GOT3 (cell line): ENCODE results near the gene PIANP.

Source experiments
- DNase-seq: peaks from one replicate; lab custom pipeline; 2025; ENCODE audit warnings: mixed read lengths; lab: John Stamatoyannopoulos, UW

The PIANP gene

DNA sequence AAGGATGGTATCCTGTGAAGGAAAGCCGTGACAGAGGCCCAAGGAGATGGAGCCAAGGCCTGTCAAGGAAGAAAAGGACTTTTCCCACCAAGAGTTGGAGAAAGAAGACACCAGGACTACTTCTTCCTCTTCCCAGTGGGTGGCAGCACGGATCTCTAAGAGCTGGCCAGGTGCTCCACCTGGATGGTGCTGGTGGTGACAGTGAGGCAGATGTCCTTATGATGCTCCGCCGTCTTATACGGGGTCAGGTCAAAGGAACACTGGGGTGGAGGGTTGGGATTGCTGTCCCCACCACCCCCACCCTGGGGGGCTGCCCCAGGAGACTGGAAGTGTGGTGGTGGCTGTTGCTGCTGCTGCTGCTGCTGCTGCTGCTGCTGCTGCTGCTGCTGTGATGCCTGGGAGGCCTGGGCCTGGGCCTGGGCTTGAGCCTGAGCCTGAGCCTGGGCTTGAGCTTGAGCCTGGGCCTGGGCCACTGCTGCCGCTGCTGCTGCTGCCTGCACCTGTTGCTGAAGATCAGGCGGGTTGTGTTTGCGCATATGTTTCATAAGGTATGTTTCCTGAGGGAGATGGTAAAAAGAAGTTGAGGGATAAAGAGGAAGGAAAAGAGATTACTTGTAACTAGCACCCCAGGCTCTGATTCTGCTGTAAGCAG is 32.9 kb downstream of the PIANP start:
- DNase-seq, result no peak

- DNase-seq, result no peak
Measured at GRCh38 chr12:6666211-6666610, 34.4 kb downstream of the PIANP start.

DNA sequence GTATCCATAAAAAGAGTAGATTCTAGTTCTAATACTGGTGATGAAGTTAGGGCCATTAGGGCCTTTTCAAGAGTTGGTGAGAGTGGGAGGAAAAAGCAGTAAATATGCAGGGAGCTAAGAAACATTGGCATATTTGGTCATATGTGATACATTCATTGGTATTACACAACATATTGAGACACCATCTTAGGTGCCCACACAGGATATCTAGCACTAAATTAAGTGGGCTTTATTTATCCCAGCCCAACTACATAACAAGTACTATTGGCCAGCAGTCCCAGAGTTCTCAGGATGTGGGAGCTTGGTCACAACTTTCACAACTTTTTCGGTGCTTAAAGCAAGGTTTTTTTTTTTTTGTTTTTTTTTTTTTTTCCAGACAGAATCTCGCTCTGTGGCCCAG is 35.7 kb downstream of the PIANP start:
- DNase-seq, result no peak

DNA sequence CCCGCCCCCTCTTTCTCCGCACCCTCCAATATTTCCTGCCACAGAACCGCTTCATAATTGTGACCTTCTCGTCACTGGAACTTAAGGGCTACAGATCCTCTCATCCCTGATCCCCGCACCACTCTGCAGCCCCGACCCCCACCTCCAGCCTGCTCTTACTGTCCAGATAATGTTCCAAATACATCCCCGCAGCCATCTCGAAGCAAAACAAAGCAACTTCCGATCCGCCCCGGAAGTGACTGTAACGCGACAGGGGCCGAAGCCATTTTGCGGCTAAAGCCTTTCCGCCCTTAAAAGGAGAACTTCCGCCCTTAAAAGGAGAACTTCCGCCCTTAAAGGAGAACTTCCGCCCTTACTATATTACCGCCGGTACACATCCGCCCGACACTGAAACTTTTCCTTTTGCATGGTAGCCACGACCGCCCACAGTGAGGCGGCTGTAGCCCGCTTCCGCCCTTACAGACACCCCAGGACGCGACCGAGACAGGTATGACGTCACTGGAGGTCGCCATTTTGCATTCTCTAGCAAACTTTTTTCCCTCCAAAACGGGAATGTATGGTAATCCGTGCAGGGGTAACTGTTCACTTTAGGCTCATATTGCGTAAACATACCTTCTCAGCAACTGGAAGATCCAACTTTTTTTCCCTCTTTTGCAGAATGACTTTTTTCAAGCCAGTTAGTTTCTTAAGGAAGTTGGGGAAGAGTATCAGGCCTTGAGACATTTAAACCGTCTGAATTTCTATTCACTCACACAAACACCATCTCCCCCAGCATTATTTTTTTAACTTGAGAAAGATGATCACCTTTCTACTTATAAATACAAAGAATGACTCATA is 37.5 kb downstream of the PIANP start, which contains the start of gene ING4:
Gene ING4 (minus strand): TSS at position 214 of the 837 bp plus-strand sequence. CDS start 18 bp downstream, at position 196.
- DNase-seq, result peak; percentile 90

- DNase-seq, result no peak
Measured at GRCh38 chr12:6662602-6662905, 38.1 kb downstream of the PIANP start.

DNA sequence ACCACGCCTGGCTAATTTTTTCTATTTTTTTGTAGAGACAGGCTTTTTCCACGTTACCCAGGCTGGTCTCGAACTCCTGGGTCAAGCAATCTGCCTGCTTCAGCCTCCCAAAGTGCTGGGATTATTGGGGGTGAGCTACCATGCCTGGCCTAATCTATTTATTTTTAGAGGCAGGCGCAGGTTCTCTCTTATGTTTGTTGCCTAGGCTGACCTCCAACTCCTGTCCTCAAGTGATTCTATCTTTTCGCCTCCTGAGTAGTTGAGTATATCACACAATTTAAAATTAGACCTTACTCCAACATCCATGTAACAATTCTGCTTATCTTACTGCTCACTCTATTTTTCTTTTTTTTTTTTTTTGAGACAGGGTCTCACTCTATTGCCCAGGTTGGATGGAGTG is 46.6 kb downstream of the PIANP start:
- DNase-seq, result no peak

DNA sequence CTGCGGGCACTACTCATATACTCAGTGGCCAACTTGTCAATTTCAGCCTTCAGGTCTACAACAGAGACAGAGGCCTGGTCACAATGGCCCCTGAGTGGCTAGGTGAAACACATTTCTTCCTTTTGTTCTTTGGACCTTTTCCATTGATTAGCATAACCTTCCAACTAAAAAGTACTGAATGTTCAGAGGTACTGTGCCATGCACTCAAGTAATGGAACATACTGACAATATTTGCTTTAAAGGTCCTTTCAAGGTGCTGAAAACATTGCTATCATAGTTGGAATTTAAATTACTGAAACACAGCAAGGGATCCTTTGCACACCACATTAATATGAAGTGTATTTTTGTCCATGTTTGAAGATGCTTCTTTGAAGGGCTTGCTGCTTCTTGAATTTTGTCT is 47.3 kb downstream of the PIANP start:
- DNase-seq, result no peak

- no peak for DNase-seq
Measured at GRCh38 chr12:6652391-6652790, 48.2 kb downstream of the PIANP start.

DNA sequence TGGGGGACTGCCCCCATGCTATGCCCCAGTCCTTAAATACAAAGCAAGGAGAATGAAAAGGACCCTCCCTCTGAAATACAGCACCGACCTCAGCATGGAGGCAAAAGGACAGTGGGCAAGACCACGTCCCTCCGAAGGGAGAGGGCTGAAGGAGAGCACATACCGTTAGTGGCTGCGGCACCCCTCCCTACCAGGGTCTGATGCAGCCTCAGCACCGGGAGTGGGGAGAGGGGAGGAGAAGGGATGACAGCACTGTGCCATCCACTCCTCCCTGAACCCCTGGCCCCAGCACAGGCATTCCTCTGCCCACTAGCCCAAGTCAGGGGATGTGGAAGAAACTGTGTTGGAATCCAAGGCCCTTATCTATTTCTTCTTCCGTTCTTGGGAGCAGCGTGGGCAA is 49.8 kb downstream of the PIANP start:
- no peak for DNase-seq

DNA sequence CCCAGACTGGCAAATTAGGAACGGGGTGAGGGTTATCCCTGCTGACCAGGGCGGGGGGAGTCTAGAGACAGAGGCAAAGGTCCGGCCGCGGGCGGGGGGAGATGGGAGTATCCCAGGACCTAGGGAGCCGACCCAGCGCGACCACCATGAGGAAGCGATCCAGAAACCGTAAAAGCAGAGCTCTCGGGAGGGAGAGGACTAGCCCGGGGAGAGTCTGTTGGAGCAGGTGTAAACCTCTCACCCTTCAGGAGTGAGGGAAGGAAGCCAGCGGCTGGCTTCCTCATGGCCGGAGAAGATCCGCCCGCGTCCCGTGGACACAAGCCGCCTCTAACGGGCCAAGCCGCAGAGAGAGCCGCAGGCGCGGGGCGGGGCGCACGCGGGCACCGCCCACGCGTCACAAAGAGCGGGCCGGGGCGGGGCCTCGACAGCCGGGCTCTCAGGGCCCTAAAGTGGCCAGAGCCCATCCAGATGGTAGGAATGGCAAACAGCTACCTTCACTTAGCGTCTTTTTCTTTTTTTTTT is 53.5 kb downstream of the PIANP start, which contains the start of gene ACRBP:
Gene ACRBP (minus strand): TSS at position 350 of the 522 bp plus-strand sequence. CDS start 66 bp downstream, at position 284.
- DNase-seq, result no peak

DNA sequence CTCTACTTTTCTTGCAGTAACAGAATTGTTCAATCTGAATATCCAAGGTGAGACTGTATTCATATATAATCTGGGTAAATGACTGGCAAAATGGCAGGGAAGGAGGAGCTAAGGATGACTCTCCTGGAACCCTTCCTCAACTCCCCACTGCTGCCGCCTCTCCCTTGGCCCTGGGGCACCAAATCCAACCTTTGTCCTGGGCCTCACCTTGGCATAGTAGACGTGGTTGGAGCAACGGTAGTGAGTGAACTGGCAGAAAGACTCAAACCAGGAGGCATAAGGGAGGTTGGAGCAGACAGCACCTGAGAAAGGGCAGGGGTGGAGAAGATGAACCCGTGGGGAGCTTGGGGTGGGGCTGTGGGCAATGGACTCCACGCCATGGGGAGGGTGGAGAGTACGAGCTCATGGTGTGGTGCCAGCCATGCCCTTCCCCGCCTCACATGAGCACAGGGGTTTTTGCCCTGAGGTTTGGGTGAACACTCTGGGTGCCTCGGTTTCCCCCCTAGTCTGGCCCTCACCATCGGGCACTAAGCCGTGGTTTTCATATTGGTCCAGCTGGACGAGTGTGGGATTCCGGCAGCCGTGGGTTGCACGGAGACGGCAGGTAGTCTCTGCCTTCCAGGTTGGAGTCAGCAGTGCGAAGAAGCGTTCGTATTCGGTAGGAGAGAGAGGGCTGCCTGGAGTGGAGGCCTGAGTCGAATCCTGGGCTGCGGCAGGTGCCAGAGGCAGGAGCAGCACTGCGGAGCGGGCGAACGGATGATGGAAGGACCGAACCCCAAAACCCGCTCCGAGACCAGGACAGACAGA is 54.1 kb downstream of the PIANP start:
- DNase-seq, result no peak

GRCh38 chr12:6644903-6645302 is 55.7 kb downstream of the PIANP start:
- no peak for DNase-seq

GRCh38 chr12:6644257-6644596 is 56.4 kb downstream of the PIANP start:
- no peak for DNase-seq
